Activated naive CD8-positive, alpha-beta T cell treated with anti-CD3 and anti-CD28 coated beads, Interleukin-2, amount 10 ng/mL, durations not matched to agents 7 days and 5 days (primary cell): ENCODE measurements around the gene ASB6. TPM values are rescaled to one million over a fixed set of nuclear protein-coding genes. Genes with fewer than 3 reads are reported as not detected.

Source experiments
- ATAC-seq: fragments of 150-1000 bp; cut with Tn5 transposase; one replicate; pipeline ENCODE4 v1.10.0; 2021; ENCODE audit warnings: low read depth, moderate library complexity
- POLR2A ChIA-PET: fragments of 350-600 bp; sonication (Branson Sonifier 250); formaldehyde crosslinking; loops from one replicate; lab custom pipeline; 2021; ENCODE audit warnings: antibody characterized with exemption; lab: Charles Lee
- DNase-seq: peaks from one replicate; pipeline ENCODE4 v3.0.0; 2021
- H3K27ac Mint-ChIP-seq: one replicate; pipeline ENCODE4 v1.8.0; 2022; ENCODE audit warnings: mild to moderate bottlenecking, mixed read lengths
- H3K27me3 Mint-ChIP-seq: one replicate; pipeline ENCODE4 v1.8.0; 2022; ENCODE audit warnings: mild to moderate bottlenecking, moderate library complexity, mixed read lengths
- H3K36me3 Mint-ChIP-seq: one replicate; pipeline ENCODE4 v1.8.0; 2021; ENCODE audit warnings: mild to moderate bottlenecking, mixed read lengths
- H3K4me1 Mint-ChIP-seq: one replicate; pipeline ENCODE4 v1.8.0; 2021; ENCODE audit warnings: mixed read lengths
- H3K4me3 Mint-ChIP-seq: one replicate; pipeline ENCODE4 v1.8.0; 2022; ENCODE audit warnings: mild to moderate bottlenecking, moderate library complexity, mixed read lengths
- H3K9me3 Mint-ChIP-seq: one replicate; pipeline ENCODE4 v1.8.0; 2021; ENCODE audit warnings: mixed read lengths
- total RNA-seq, 2 experiments: library from RNA; stranded (reverse); gene quantifications; one replicate each; pipeline ENCODE4 v1.2.3, GENCODE V29; 2021

The ASB6 gene, protein sequence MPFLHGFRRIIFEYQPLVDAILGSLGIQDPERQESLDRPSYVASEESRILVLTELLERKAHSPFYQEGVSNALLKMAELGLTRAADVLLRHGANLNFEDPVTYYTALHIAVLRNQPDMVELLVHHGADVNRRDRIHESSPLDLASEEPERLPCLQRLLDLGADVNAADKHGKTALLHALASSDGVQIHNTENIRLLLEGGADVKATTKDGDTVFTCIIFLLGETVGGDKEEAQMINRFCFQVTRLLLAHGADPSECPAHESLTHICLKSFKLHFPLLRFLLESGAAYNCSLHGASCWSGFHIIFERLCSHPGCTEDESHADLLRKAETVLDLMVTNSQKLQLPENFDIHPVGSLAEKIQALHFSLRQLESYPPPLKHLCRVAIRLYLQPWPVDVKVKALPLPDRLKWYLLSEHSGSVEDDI
- 10 to 100 TPM; 27.8 to 29.0 TPM for total RNA-seq

DNA sequence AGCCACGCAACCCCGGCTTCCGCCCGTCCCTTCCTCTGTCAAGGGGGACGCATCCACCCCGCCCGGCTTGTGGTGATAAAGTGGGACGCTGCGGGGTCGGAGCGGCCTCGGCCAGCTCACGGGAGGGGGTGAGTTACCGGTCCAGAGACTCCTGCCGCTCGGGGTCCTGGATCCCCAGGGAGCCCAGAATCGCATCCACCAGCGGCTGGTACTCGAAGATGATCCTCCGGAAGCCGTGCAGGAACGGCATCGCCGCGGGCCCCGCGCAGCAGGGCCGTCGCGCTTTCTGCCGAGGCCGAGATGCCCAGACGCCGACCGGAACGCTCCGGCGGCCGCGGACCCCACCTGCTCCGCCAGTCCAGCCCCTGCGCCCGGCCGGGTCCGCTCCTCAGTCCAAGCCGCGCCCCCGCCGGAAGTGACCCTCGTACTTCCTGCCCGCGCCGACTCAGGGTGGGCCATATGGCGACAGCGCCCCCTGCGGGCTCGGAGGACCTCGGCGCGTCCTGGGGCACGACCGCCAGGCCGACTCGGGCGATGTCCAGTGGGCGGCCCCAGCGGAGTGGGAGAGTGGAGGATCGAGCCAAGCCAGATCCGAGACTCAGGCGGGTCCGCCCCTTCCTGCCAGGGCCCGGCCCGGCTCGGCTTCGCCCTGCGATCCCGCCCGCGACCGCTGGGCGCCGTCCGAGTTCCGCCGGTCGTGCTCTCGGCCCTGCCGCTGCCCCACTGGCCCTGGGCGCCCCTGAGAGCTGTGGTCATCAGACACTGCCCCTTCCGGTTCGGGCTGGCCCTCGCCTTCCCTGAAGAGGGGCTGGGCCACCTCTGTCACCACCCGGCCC, at the start of gene ASB6:
Gene ASB6 (minus strand): TSS at position 402 of the 836 bp plus-strand sequence. CDS start 152 bp downstream, at position 250.
- Mint-ChIP-seq H3K9me3 (no peaks in the 10 kb centered on the region), H3K4me1 (peaks cover 12% of the 10 kb centered on the region), H3K4me3 (peak within 1 kb of the TSS; percentile 87), H3K27ac (peak within 1 kb of the TSS; percentile 91), H3K36me3 (peaks cover 5% of the 10 kb centered on the region), H3K27me3 (no peaks in the 10 kb centered on the region)
- ATAC-seq = peak; percentile 88
- POLR2A ChIA-PET = interaction anchor here (0.7 kb wide), 2 partner anchors 12 to 83 kb away, joined by 4 to 6 read pairs; no protein-coding TSS in a partner anchor
- DNase-seq = peak; percentile 100

DNA sequence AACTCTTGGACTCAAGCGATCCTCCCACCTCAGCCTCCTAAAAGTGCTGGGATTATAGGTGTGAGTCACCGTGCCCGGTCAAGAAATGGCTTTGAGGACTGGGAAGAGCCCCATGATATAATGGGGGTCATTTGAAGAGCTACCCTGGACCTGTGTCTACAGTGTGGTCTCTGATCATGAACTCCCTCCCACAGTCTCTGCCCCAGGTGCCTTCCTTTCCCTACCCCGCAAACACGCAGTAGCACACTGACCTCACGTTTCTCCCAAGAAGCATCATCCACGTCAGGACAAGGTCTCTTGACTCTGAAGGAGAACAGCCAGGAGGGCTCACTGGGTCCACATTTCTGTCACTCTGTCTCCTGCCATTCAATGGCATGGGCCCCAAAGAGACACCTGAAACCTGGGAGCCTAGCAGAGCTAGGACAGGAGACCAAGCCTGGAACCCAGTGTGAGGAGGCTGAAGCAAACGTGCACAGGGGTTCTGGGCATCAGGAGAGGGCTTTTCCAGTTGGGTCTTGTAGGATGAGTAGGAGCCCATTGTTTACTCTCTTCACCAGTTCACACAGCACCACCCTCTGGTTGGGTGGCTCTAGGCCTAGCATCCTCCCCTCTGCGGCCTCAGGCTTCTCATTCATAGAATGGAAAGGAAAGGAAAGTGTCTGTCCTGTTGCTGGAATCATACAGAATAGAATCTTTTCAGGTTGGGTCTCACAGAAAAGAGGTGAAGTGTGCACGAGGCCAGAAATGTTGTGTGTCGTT, 46.5 kb upstream of the ASB6 start:
- Mint-ChIP-seq H3K27me3 (no peaks in the 10 kb centered on the region), H3K36me3 (no peaks in the 10 kb centered on the region), H3K9me3 (no peaks in the 10 kb centered on the region), H3K4me1 (no peaks in the 10 kb centered on the region), H3K4me3 (no peak overlapping the region), H3K27ac (no peak overlapping the region)
- no peak for ATAC-seq
- no peak for DNase-seq
- POLR2A ChIA-PET = no interaction called here

DNA sequence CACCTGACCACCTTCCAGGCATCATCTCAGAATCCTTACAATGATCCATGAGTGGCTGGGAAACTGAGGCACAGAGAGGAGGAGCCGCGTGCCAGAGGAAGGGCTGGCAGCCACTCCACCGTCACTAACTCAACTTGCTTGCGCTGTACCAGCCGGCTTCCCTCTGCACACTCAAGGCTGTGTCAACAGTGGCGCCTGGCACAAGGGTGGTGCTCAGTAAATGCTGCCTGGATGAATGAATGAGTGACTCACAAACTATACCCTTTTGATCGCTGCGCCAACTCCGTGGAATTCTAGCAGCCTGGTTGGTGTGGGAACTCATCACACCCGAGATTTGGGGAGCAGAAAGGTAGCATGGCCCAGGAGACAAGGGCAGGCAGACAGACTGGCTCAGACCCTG, 45.4 kb upstream of the ASB6 start:
- POLR2A ChIA-PET = no interaction called here

DNA sequence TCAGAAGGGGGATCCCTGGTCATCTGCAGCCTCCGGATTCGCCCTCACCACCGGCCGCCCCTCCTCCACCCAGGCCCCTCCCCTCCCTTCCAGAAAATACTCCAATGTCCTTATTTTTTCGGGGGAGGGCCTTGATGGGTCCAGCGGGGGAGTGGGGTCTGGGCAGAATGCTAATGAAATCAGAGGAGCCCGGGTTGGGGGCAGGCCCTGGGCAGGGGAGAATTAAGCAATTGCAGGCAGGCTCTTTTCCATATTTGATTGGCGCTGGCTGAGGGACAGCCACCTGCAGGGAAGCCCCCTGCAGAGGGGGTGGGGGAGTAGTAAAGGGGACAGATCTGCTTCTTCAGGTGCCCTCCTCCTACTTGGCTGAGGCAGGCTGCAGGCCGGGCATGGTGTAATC, 44.8 kb upstream of the ASB6 start:
- Mint-ChIP-seq H3K27me3 (no peaks in the 10 kb centered on the region), H3K36me3 (no peaks in the 10 kb centered on the region), H3K9me3 (no peaks in the 10 kb centered on the region), H3K27ac (no peak overlapping the region), H3K4me3 (no peak overlapping the region), H3K4me1 (no peaks in the 10 kb centered on the region)
- POLR2A ChIA-PET = interaction anchor here (0.6 kb wide), 1 partner anchor 52 kb away, joined by 3 read pairs; no protein-coding TSS in a partner anchor
- no peak for DNase-seq
- ATAC-seq = no peak

More for the DNA sequence above, 45.4 kb upstream of the ASB6 start:
- Mint-ChIP-seq H3K27me3 (no peaks in the 10 kb centered on the region), H3K36me3 (no peaks in the 10 kb centered on the region), H3K4me3 (no peak overlapping the region), H3K4me1 (no peaks in the 10 kb centered on the region), H3K27ac (no peak overlapping the region), H3K9me3 (no peaks in the 10 kb centered on the region)
- DNase-seq (no peak), ATAC-seq (no peak)

DNA sequence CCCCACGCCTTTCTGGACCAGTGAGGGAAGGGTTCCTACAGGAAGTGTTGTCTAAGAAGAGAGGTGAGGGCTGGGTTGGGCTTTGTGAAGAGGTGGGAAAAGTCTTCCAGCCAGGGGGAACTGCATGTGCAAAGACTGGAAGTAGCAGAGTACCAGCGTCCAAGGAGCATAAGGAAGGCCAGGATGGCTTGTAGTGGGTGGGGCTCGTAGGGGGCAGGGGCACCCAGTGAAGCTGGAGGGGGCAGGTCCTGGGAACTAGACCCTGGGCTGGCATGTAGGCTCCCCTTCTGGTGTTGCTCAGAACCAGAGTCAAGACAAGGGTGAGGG, 43.9 kb upstream of the ASB6 start:
- H3K27ac Mint-ChIP-seq = no peak overlapping the region

DNA sequence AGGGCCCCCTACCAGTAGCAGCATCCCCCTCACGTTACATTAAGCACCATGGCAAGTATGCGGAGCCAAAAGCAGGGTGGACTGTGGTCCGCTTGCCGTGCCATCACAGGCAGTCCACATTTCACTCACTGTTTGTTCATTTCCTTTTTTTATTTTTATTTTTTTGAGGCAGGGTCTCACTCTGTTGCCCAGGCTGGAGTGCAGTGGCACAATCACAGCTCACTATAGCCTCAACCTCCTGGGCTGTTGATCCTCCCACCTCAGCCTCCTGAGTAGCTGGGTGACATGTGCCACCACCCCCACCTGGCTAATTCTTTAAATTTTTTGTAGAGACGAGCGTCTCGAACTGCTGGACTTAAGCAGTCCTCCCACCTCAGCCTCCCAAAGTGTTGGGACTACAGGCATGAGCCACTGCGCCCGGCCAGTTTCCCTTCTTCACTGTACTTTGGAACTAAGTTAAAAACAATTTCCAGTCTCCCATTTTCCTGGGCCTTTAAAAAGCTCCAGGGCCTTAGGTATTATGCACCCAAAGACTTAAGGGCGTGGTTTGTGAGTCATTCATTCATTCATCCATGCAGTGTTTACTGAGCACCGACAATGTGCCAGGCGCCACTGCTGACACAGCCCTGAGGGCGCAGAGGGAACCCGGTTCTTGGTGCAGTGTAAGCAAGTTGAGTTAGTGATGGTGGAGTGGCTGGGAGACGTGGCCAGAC, 43.4 kb upstream of the ASB6 start:
- Mint-ChIP-seq H3K9me3 (no peaks in the 10 kb centered on the region), H3K27me3 (no peaks in the 10 kb centered on the region), H3K4me3 (no peak overlapping the region), H3K27ac (no peak overlapping the region), H3K36me3 (no peaks in the 10 kb centered on the region), H3K4me1 (no peaks in the 10 kb centered on the region)
- DNase-seq (no peak), ATAC-seq (no peak)
- POLR2A ChIA-PET = no interaction called here

More for the DNA sequence above, 43.9 kb upstream of the ASB6 start:
- H3K36me3 Mint-ChIP-seq = no peaks in the 10 kb centered on the region
- POLR2A ChIA-PET = no interaction called here
- no peaks in the 10 kb centered on the region for H3K9me3 Mint-ChIP-seq
- no peak overlapping the region for H3K4me3 Mint-ChIP-seq
- DNase-seq = no peak
- no peak for ATAC-seq
- no peaks in the 10 kb centered on the region for H3K27me3 Mint-ChIP-seq
- no peaks in the 10 kb centered on the region for H3K4me1 Mint-ChIP-seq

DNA sequence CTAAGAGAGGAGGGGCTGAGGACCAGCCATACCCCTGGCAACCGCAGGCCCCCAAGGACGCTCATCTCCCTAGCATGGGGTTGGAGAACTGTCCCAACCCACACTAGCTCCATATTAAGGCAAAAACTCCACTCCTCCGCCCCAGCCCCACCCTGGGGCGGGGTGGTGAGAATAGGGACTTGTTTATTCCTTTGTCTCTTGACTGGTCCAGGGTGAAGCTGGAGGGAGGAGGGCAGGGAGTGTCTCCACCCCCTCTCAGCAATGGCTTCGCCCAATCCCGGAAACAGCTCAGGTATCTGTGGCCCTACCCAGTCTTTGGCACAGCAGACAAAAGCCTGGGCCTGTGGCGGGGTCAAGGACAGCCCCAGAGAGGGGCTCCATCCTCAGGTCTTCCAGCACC, 40.4 kb upstream of the ASB6 start:
- Mint-ChIP-seq H3K9me3 (no peaks in the 10 kb centered on the region), H3K27me3 (peaks cover 2% of the 10 kb centered on the region), H3K27ac (no peak overlapping the region), H3K36me3 (no peaks in the 10 kb centered on the region), H3K4me1 (no peaks in the 10 kb centered on the region), H3K4me3 (no peak overlapping the region)
- ATAC-seq (no peak), DNase-seq (no peak)
- POLR2A ChIA-PET = no interaction called here

DNA sequence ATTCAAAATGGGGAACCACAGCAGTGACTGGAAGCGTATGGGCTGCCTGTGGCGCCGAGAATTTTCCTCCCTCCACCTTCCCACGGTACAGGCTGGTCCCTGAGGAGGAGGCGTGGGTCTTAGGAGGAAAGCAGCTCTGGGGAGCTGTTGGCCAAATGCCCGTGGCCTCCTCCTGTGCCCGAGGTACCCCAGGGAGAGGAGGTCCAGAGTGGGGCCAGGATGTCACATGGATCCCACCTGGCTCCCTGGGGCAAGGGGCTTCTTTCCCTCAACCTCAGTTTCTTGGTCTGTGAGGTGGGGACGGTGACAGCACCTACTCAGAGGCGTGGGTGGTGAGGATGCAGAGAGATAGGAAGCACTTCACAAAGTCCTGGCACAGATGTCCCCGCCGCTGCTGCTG, 40.0 kb upstream of the ASB6 start:
- Mint-ChIP-seq H3K9me3 (no peaks in the 10 kb centered on the region), H3K4me1 (no peaks in the 10 kb centered on the region), H3K27me3 (peaks cover 5% of the 10 kb centered on the region), H3K36me3 (no peaks in the 10 kb centered on the region), H3K27ac (no peak overlapping the region), H3K4me3 (no peak overlapping the region)
- POLR2A ChIA-PET = no interaction called here
- DNase-seq (no peak), ATAC-seq (no peak)

DNA sequence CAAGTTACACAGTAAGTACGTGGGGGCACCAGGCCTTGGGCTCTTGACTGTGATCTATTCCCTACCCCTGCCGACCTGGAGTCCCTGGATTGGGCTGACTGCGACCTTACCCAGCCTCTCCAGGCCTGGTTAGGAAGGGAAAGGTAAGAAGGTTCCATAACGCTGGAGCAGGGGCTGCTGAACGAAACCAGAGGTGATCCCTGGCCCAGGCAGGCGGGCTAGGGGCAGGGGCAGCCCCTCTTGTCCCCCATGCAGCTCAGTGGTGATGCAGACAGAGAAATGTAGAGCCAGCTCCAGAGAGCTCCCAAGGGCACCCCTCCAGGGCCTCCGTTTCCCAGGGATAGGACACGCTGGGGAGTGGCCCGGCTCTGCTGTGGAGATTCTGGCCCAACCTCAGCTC, 37.6 kb upstream of the ASB6 start:
- POLR2A ChIA-PET = interaction anchor here (0.7 kb wide), 1 partner anchor 734 kb away, joined by 6 read pairs; no protein-coding TSS in a partner anchor
- no peaks in the 10 kb centered on the region for H3K9me3 Mint-ChIP-seq
- H3K4me3 Mint-ChIP-seq = no peak overlapping the region

DNA sequence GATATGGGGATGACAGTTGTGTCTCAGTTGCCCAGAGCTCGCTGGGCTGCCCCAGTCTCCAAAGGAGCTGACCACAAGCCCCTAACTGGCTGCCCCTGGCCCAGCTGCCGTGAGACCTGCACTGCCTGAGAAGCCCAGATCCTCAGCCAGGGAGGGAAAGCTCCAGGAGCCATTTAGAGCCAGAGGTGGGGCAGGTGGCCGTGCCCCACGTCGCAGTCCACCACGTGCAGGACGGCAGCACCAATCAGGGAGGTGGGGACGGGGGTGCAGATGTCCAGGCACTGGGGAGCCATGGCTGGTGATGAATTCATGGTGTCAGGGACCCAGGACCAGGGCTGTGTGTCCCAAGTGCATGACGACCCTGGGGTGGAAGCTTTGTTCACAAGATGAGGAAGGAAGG, 36.9 kb upstream of the ASB6 start:
- ATAC-seq (no peak), DNase-seq (no peak)
- Mint-ChIP-seq H3K27me3 (peaks cover 9% of the 10 kb centered on the region), H3K9me3 (no peaks in the 10 kb centered on the region), H3K36me3 (no peaks in the 10 kb centered on the region), H3K4me1 (no peaks in the 10 kb centered on the region), H3K27ac (no peak overlapping the region), H3K4me3 (no peak overlapping the region)
- POLR2A ChIA-PET = no interaction called here

More for the DNA sequence above, 37.6 kb upstream of the ASB6 start:
- Mint-ChIP-seq H3K27ac (no peak overlapping the region), H3K27me3 (peaks cover 9% of the 10 kb centered on the region), H3K4me1 (no peaks in the 10 kb centered on the region), H3K36me3 (no peaks in the 10 kb centered on the region)
- DNase-seq = no peak
- no peak for ATAC-seq

DNA sequence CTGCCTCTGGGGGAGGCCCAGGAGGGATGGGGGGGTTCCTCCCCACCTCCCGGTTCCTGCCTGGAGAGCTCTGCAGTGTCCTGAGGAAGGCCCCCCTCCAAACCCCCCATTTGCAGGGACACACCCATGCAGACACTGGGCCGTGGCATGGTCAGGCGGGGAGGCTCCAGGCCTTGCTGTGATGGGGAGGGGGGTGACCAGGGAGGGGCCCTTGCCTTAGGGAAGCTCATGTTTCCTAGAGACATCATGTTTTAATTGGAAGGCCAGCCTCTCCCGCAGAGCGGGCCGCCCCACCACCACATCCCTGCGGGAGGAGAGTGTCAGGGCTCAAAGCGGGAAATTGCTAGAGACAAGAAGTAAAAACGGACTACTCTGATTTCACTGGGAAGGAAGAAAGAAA, 35.5 kb upstream of the ASB6 start:
- no peaks in the 10 kb centered on the region for H3K4me1 Mint-ChIP-seq
- no peak overlapping the region for H3K27ac Mint-ChIP-seq
- H3K27me3 Mint-ChIP-seq = peaks cover 9% of the 10 kb centered on the region
- DNase-seq (no peak), ATAC-seq (no peak)
- H3K4me3 Mint-ChIP-seq = no peak overlapping the region
- POLR2A ChIA-PET = no interaction called here
- H3K36me3 Mint-ChIP-seq = no peaks in the 10 kb centered on the region
- no peaks in the 10 kb centered on the region for H3K9me3 Mint-ChIP-seq

DNA sequence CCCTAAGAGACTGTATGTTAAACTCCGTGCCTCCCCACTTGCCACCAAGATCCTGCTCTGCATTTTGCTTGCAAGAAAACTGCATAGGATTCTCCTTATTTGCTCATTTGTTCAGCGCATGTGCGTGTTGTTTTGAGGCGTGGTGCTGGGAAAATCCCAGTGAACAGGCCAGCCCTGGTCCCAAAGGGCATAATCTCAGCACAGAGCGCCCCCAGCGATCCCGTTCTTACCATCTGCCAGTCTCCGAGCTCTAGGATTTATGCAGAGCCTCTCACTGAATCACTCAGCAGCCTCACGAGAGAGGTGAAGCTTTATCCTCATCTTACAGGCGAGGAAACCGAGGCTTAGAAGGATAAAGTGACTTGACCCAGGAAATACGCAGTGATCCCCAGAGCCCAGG, 35.0 kb upstream of the ASB6 start:
- no peak overlapping the region for H3K4me3 Mint-ChIP-seq
- no peak for ATAC-seq

More for the DNA sequence above, 35.0 kb upstream of the ASB6 start:
- DNase-seq = no peak
- H3K9me3 Mint-ChIP-seq = no peaks in the 10 kb centered on the region
- POLR2A ChIA-PET = no interaction called here
- H3K4me1 Mint-ChIP-seq = no peaks in the 10 kb centered on the region
- H3K27me3 Mint-ChIP-seq = peaks cover 9% of the 10 kb centered on the region
- H3K27ac Mint-ChIP-seq = no peak overlapping the region
- no peaks in the 10 kb centered on the region for H3K36me3 Mint-ChIP-seq
